IgD-negative memory B cell (primary cell): ENCODE data around the gene ANKRD2. TPM values are rescaled to one million over a fixed set of nuclear protein-coding genes. Genes with fewer than 3 reads are reported as not detected.
"Not testable (repeated sequence)": the region's sequence is repeated elsewhere in the genome, so short reads cannot be mapped to it uniquely, and the experiment has no call there.

ENCODE experiments used
- H3K27ac Mint-ChIP-seq, 3 donors: one replicate each; pipeline ENCODE4 v1.8.0; 2020 to 2022; ENCODE audit warnings: mild to moderate bottlenecking in 3 of 3, mixed read lengths in 3 of 3, moderate library complexity in 1 of 3
- H3K27me3 Mint-ChIP-seq: one replicate; pipeline ENCODE4 v1.8.0; 2021; ENCODE audit warnings: mixed read lengths
- H3K36me3 Mint-ChIP-seq: one replicate; pipeline ENCODE4 v1.8.0; 2020; ENCODE audit warnings: mild to moderate bottlenecking, mixed read lengths
- H3K4me1 Mint-ChIP-seq, 3 donors: one replicate each; pipeline ENCODE4 v1.8.0; 2020 to 2022; ENCODE audit warnings: mixed read lengths in 3 of 3, mild to moderate bottlenecking in 1 of 3
- H3K4me3 Mint-ChIP-seq, 4 donors: one replicate each; pipeline ENCODE4 v1.8.0; 2020 to 2022; ENCODE audit warnings: mild to moderate bottlenecking in 4 of 4, mixed read lengths in 4 of 4, moderate library complexity in 3 of 4
- H3K9me3 Mint-ChIP-seq, 3 donors: one replicate each; pipeline ENCODE4 v1.8.0; 2020 to 2021; ENCODE audit warnings: mixed read lengths in 3 of 3, mild to moderate bottlenecking in 1 of 3
- polyA plus RNA-seq: library from polyadenylated mRNA; unstranded; fragments of 300-500 nt; fragmentation: Illumina TruSeq; gene quantifications from one replicate; pipeline ENCODE4 v1.2.3, GENCODE V29; 2021

ANKRD2 gene
- polyA plus RNA-seq, 1 donor from 2014 or later, result not detected

GRCh38 chr10:97555541-97555940, 17.0 kb upstream of the ANKRD2 start:
- not testable (repeated sequence) for H3K4me3 Mint-ChIP-seq

GRCh38 chr10:97560731-97561381, 11.7 kb upstream of the ANKRD2 start:
- not testable (repeated sequence) for H3K27me3 Mint-ChIP-seq, H3K4me1 Mint-ChIP-seq, H3K9me3 Mint-ChIP-seq, H3K36me3 Mint-ChIP-seq
- Mint-ChIP-seq H3K27ac (peak overlapping the region in 1 of 3 donors; percentile 58), H3K4me3 (peak overlapping the region in 2 of 4 donors; percentile 35 to 48)

More at GRCh38 chr10:97555541-97555940, 17.0 kb upstream of the ANKRD2 start:
- H3K36me3 Mint-ChIP-seq, H3K27me3 Mint-ChIP-seq, H3K4me1 Mint-ChIP-seq, H3K9me3 Mint-ChIP-seq: not testable (repeated sequence)
- H3K27ac Mint-ChIP-seq, result peak overlapping the region in 1 of 3 donors; percentile 89

- H3K36me3 Mint-ChIP-seq, H3K4me1 Mint-ChIP-seq, H3K9me3 Mint-ChIP-seq, H3K27me3 Mint-ChIP-seq: not testable (repeated sequence)
- peak overlapping the region in 2 of 3 donors; percentile 14 to 45 for H3K27ac Mint-ChIP-seq
- peak overlapping the region in 1 of 4 donors; percentile 48 for H3K4me3 Mint-ChIP-seq
Observed at GRCh38 chr10:97561386-97562077, 11.0 kb upstream of the ANKRD2 start.

GRCh38 chr10:97562329-97562728, 10.2 kb upstream of the ANKRD2 start:
- H3K27me3 Mint-ChIP-seq, H3K4me1 Mint-ChIP-seq, H3K36me3 Mint-ChIP-seq, H3K9me3 Mint-ChIP-seq, H3K4me3 Mint-ChIP-seq: not testable (repeated sequence)
- H3K27ac Mint-ChIP-seq, result peak overlapping the region in 1 of 3 donors; percentile 40

GRCh38 chr10:97563337-97563736, 9.2 kb upstream of the ANKRD2 start:
- Mint-ChIP-seq H3K27me3 (no peaks in the 10 kb centered on the region), H3K4me1 (peaks cover 0 to 2% (median 2%) of the 10 kb centered on the region in 3 donors), H3K9me3 (peaks cover 0 to 4% (median 0%) of the 10 kb centered on the region in 3 donors), H3K4me3 (no peak overlapping the region), H3K36me3 (no peaks in the 10 kb centered on the region), H3K27ac (no peak overlapping the region)

- Mint-ChIP-seq H3K36me3 (no peaks in the 10 kb centered on the region), H3K27me3 (no peaks in the 10 kb centered on the region), H3K27ac (no peak overlapping the region), H3K9me3 (peaks cover 0 to 4% (median 0%) of the 10 kb centered on the region in 3 donors), H3K4me1 (peaks cover 0 to 2% (median 2%) of the 10 kb centered on the region in 3 donors), H3K4me3 (no peak overlapping the region)
Observed at GRCh38 chr10:97564776-97565175, 7.8 kb upstream of the ANKRD2 start.

- Mint-ChIP-seq H3K9me3 (peaks cover 0 to 4% (median 0%) of the 10 kb centered on the region in 3 donors), H3K4me1 (peaks cover 0 to 2% (median 0%) of the 10 kb centered on the region in 3 donors), H3K27me3 (no peaks in the 10 kb centered on the region), H3K4me3 (no peak overlapping the region), H3K27ac (no peak overlapping the region), H3K36me3 (no peaks in the 10 kb centered on the region)
Observed at GRCh38 chr10:97566336-97566996, 6.1 kb upstream of the ANKRD2 start.

GRCh38 chr10:97567891-97568290, 4.7 kb upstream of the ANKRD2 start:
- no peaks in the 10 kb centered on the region for H3K4me1 Mint-ChIP-seq
- H3K9me3 Mint-ChIP-seq, result no peaks in the 10 kb centered on the region
- no peaks in the 10 kb centered on the region for H3K27me3 Mint-ChIP-seq
- no peak overlapping the region for H3K27ac Mint-ChIP-seq
- H3K4me3 Mint-ChIP-seq, result no peak overlapping the region
- H3K36me3 Mint-ChIP-seq, result no peaks in the 10 kb centered on the region

- Mint-ChIP-seq H3K27me3 (peaks cover 3% of the 10 kb centered on the region), H3K4me1 (no peaks in the 10 kb centered on the region), H3K4me3 (no peak overlapping the region), H3K9me3 (no peaks in the 10 kb centered on the region), H3K36me3 (no peaks in the 10 kb centered on the region), H3K27ac (no peak overlapping the region)
Observed at GRCh38 chr10:97570146-97570788, 2.3 kb upstream of the ANKRD2 start.

- H3K4me1 Mint-ChIP-seq, result no peaks in the 10 kb centered on the region
- no peak overlapping the region for H3K4me3 Mint-ChIP-seq
- no peaks in the 10 kb centered on the region for H3K36me3 Mint-ChIP-seq
- peaks cover 3% of the 10 kb centered on the region for H3K27me3 Mint-ChIP-seq
- H3K27ac Mint-ChIP-seq, result no peak overlapping the region
- H3K9me3 Mint-ChIP-seq, result no peaks in the 10 kb centered on the region
Observed at GRCh38 chr10:97570789-97571471, 1.6 kb upstream of the ANKRD2 start.

- Mint-ChIP-seq H3K27me3 (peaks cover 3% of the 10 kb centered on the region), H3K36me3 (no peaks in the 10 kb centered on the region), H3K4me3 (no peak overlapping the region), H3K4me1 (no peaks in the 10 kb centered on the region), H3K27ac (no peak overlapping the region), H3K9me3 (no peaks in the 10 kb centered on the region)
Observed at GRCh38 chr10:97571622-97572021, 957 bp upstream of the ANKRD2 start.

GRCh38 chr10:97573021-97573420, 442 bp downstream of the ANKRD2 start:
- Mint-ChIP-seq H3K36me3 (no peaks in the 10 kb centered on the region), H3K4me1 (no peaks in the 10 kb centered on the region), H3K27ac (no peak overlapping the region), H3K27me3 (peaks cover 3% of the 10 kb centered on the region), H3K4me3 (no peak overlapping the region), H3K9me3 (no peaks in the 10 kb centered on the region)

GRCh38 chr10:97573672-97574071, 1.1 kb downstream of the ANKRD2 start:
- Mint-ChIP-seq H3K36me3 (no peaks in the 10 kb centered on the region), H3K9me3 (no peaks in the 10 kb centered on the region), H3K27ac (no peak overlapping the region), H3K27me3 (peaks cover 4% of the 10 kb centered on the region), H3K4me1 (no peaks in the 10 kb centered on the region), H3K4me3 (no peak overlapping the region)

- no peak overlapping the region for H3K4me3 Mint-ChIP-seq
- H3K36me3 Mint-ChIP-seq, result no peaks in the 10 kb centered on the region
- H3K27ac Mint-ChIP-seq, result peak overlapping the region in 1 of 3 donors; percentile 58
- H3K27me3 Mint-ChIP-seq, result peaks cover 4% of the 10 kb centered on the region
- H3K9me3 Mint-ChIP-seq, result no peaks in the 10 kb centered on the region
- H3K4me1 Mint-ChIP-seq, result no peaks in the 10 kb centered on the region
Observed at GRCh38 chr10:97574374-97575126, 2.0 kb downstream of the ANKRD2 start.
